SH-SY5Y (cell line): Measurements from ENCODE around the gene TAF1B.

Experiments
- GATA2 ChIP-seq: IDR thresholded peaks from 2 replicates; pipeline ENCODE4 v1.6.1; 2011; ENCODE audit warnings: mild to moderate bottlenecking, low read depth, low read length
- GATA3 ChIP-seq: IDR thresholded peaks from 2 replicates; pipeline ENCODE4 v1.6.1; 2011; ENCODE audit warnings: low read depth, mild to moderate bottlenecking, low read length, moderate library complexity

- TF ChIP-seq GATA3 (no peak), GATA2 (no peak)
These were observed 12.4 kb upstream of the TAF1B start for GRCh38 chr2:9830685-9831410.
